HG03064 (cell line): Measurements from ENCODE around the gene CREG2.
"Not testable (repeated sequence)": the region's sequence is repeated elsewhere in the genome, so short reads cannot be mapped to it uniquely, and the experiment has no call there.

Experiments
- ATAC-seq: cut with Tn5 transposase; IDR thresholded peaks from one replicate; pipeline ENCODE4 v1.9.1; 2021; ENCODE audit warnings: low read depth; ENCODE audit not compliant: unreplicated experiment

Gene CREG2

GRCh38 chr2:101349893-101350662, 37.2 kb downstream of the CREG2 start:
- no peak for ATAC-seq

DNA sequence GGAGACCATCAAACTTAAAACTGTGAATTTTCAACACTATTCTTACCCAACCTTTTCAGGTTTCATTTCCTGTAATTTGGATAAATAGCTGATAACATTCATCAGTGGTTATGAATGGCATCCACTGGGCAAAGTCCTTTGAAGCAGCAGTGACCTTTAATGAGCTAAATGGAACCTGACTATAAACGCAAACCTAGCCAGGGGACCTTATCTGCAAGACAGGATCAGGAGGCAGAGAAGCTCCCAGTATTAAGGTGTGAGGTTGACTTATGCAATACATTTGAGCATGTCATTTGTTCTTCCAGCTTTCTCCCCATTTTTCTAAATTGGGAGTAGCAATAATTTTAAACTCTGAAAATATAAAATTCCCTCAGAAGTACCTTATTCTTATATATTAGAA, 38.4 kb downstream of the CREG2 start:
- no peak for ATAC-seq

GRCh38 chr2:101346909-101347308, 40.4 kb downstream of the CREG2 start:
- no peak for ATAC-seq

DNA sequence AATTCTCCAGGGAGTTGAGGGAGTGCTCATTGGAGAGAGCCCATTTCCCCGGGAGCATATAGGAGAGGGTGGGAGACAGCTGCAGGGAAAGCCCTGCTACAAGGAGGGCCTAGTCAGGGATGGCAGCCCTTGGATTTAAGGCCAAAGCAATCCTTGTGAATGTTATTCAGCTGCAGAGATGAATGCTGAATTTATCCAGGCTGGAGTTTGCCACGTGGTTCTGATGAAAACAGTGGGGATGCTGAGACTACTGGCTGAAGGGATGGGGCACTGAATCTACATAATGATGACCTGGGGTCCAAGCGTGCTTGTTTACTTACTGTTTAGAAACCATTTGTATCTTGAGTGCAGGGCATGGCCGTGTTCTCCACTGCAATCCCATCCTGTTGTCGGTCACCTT, 43.2 kb downstream of the CREG2 start:
- ATAC-seq, result no peak

DNA sequence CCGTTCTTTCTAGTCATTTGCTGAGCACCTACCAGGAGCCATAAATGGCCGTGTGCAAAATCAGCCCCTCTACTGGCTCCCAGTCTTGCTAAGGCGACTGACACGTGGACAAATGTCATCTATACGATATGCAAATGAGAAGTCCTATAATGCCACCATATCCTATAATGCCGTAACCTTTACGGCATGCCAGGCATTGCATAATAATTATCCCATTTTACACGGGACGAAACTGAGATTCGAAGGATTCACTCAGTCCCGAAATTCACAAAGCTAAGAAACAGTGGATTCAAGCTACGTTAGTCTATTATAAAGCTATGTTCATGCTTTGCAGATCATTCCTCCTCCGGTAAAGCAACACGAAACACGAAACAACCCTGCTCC, 44.7 kb downstream of the CREG2 start:
- ATAC-seq, result no peak

DNA sequence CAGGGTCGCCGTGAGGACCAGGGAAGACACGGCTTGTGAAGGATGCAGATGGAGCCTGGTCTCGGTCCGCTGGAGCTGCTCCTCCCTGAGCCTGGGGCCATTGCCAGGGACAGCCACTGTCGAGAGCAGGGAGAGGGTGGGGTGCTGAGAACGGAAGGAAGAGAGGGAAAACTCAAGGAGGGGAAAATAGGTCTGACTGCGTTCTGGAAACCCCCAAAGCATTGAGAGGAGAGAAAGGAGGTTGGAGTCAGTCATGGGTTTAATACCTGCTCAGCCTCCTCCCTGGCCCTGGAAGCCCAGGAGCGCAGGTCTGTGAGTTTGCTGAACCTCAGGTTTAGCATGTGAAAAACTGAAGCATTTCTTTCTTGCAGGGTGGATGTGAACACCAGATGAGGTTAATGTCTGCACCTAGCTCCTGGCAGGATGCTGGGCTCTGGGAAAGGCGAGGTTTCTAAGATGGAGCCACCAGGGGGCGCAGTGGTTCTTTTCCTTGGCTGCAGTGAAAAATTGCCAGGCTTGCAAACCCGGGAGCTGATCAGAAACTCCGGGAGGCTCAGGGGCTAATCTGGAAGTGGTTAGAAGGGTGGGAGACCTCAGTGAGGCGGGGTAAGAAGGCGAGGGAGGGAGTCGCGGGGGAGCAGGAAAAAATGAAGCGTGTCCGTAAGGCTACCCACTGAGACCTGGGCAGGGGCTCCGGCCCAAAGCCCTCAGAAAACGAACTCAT, 45.2 kb downstream of the CREG2 start:
- no peak for ATAC-seq

- no peak for ATAC-seq
Observed at GRCh38 chr2:101341421-101341820, 45.9 kb downstream of the CREG2 start.

DNA sequence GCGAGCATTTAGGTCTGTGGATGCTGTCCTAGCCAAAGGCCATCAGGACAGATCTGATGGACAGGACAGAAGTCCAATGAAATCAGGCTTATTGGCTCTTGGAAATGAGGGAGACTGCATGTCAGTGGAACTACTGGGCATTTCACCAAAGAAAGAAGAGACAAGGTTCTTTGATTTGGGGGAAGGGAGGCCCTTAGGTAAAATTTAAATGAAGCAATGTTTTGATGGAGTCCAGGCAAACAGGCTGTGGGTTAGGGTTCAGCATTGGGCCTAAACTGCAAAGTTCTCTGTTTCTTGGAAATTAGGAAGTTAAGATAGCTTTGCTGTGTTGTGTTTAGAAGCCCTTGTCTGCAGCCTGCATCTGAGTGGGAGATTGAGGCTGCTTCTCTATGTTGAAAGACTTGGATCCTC, 47.2 kb downstream of the CREG2 start:
- ATAC-seq, result no peak

GRCh38 chr2:101339266-101339880, 47.9 kb downstream of the CREG2 start:
- ATAC-seq, result no peak

- ATAC-seq, result no peak
Observed at GRCh38 chr2:101337877-101338276, 49.4 kb downstream of the CREG2 start.

- no peak for ATAC-seq
Observed at GRCh38 chr2:101332885-101333766, 54.2 kb downstream of the CREG2 start.

DNA sequence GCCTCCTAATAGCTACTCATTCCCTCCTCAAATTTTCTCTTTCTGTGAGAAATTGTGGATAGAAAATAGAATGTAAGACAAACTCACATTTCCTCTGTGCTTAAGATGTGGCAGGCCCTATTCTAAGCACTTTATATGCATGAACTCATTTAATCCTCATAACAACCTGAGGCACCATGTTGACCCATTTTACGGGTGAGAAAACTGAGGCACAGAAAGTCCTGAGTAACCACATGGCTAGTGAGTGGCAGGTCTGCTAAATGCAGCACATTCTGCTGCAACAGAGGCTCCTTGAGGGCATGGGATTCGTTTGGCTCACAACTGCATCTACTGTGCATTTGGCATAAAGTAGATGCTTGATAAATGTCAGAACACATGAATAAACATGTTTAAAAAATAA, 56.1 kb downstream of the CREG2 start:
- no peak for ATAC-seq

DNA sequence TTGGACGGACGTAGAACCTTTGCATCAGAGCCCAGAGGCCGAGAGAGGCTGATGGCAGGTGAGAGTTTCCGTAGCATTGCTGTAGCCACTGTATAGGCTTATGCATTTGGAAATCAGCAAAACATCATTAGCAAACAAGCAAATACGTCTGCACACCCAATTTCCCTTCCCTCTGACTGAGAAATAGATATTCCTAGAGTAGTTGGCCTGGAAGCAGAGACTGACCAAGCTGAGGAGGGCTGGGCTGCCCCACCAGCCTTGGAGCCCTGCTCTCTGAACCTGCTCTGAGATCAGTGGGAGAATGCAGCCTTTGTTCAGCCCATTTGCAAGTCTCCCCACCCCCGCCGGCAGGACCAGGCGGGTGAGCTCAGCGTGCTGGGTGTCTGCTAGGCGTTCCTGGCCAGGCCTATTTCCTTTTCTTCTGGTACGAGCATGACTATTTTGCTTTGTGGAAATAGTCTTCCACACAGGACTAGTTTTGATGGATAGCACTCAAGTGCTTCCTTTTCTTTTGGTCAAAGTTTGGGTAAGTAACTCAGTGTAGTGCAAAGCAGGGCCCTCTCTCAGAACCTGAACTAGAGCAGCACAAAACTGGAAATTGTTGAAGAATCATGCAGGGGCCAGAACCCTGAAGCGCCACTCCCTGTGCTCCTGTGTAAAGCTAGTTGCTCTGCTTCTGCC, 56.9 kb downstream of the CREG2 start:
- ATAC-seq, result no peak

DNA sequence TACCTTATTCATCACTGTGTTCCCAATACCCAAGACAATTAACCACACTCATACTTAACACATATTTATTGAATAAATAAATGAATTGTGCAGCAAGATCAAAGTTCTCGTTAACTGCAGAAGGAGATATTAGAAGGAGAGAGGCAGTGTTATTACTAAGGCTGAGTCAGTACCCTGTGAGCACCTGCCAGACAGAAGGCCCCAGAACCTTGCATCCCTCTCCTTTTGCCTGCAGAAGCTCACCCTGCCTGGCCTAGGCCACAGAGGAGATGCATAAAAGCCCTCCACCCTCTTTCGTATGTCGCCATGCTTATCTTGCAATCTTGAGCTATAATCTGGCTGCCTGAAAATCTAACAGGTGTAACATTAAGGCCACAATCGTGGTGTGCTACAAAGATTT, 58.3 kb downstream of the CREG2 start:
- ATAC-seq, result no peak

DNA sequence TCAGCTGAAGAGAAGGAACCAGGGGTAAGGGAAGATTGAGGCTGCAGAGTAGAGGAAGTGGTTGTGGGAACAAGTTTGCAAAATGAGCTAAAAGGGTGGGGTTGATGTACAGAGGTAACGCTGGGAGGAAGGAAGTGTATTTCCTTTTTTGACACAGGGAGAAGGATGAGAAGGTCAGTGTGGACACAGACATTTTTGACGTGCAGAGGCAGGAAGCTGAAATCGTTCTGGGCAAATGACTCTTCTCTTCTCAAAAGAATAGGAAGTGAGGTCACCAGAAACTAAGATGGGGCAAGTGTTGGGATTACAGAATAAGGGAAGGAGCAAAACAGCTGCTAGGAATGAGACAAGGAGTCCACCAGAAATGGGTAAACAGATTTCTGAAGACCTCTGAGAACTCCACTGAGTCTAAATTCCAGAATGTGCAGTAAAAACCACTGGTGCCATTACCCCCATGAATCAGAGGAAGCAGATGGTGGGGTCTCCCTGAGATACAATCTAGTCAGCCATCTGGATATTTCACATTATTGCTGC, 58.8 kb downstream of the CREG2 start:
- no peak for ATAC-seq

GRCh38 chr2:101327863-101328394, 59.4 kb downstream of the CREG2 start:
- no peak for ATAC-seq

DNA sequence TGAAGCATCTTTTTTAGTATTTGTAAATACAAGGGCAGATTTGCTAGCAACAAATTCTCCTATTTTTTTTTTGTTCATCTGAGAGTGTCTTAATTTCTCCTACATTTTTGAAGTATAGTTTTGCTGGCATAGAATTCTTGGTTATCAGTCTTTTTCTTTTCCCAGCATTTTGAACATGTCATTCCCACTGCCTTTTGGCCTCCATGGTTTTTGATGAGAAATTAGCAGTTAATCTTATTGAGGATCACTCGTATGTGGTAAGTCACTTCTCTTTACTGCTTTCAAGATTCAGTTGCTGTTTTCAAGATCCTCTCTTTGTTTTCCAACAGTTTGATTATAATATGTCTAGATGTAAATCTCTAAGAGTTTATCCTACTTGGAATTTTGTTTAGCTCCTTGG, 61.9 kb downstream of the CREG2 start:
- no peak for ATAC-seq

GRCh38 chr2:101316568-101316967, 70.7 kb downstream of the CREG2 start:
- not testable (repeated sequence) for ATAC-seq

- no peak for ATAC-seq
Observed at GRCh38 chr2:101311696-101312017, 75.6 kb downstream of the CREG2 start.
